ENCODE results near the gene UBE2Q2. TPM values are rescaled to one million over a fixed set of nuclear protein-coding genes. Genes with fewer than 3 reads are reported as not detected.
"Not testable (repeated sequence)": the region's sequence is repeated elsewhere in the genome, so short reads cannot be mapped to it uniquely, and the experiment has no call there.

The UBE2Q2 gene
- polyA plus RNA-seq, 1 of the 3 experiments (the other 2 are of a cell fraction): 14.5 TPM

- ChIA-PET POLR2A (no interaction called here), CTCF (interaction anchor here (0.9 to 1.1 kb wide), 2 partner anchors 26 to 59 kb away, joined by 3 to 4 read pairs; partner anchors contain the start of gene UBE2Q2)
- H3K27me3 ChIP-seq (ENCODE audit: insufficient read depth): no peaks in the 10 kb centered on the region
- no peaks in the 10 kb centered on the region; a peak in 2 of 4 replicates for H3K4me1 ChIP-seq (ENCODE audit: control insufficient read depth in 1 of 2, insufficient read depth in 2 of 2, low read depth in 1 of 2, low read length in 1 of 2)
- no peak overlapping the region; a peak in 1 of 4 replicates for H3K27ac ChIP-seq (ENCODE audit: low read depth in 2 of 2, low read length in 1 of 2)
- H4K20me1 ChIP-seq (ENCODE audit: insufficient read depth): peaks cover 14% of the 10 kb centered on the region
- no peaks in the 10 kb centered on the region for H3K9me2 ChIP-seq
- H2AFZ ChIP-seq (ENCODE audit: low read depth): no peak overlapping the region
- H3K9me3 ChIP-seq: no peaks in the 10 kb centered on the region
- H3K36me3 ChIP-seq (replicated peaks in 1 of 2; ENCODE audit: control insufficient read depth in 1 of 2, insufficient read depth in 2 of 2, low read length in 1 of 2): peaks cover 15 to 61% of the 10 kb centered on the region in 2 experiments
- no peak for DNase-seq
- no peak overlapping the region for H3K4me2 ChIP-seq
- H3K79me2 ChIP-seq (ENCODE audit: insufficient read depth): peaks cover 48% of the 10 kb centered on the region
- TF ChIP-seq GABPA (IDR thresholded peaks at IDR 0.05; ENCODE audit: low read depth): no peak
- TF ChIP-seq NRF1 (IDR thresholded peaks at IDR 0.05; ENCODE audit: low read depth, low read length): no peak
- TF ChIP-seq TEAD4 (IDR thresholded peaks at IDR 0.05; ENCODE audit: borderline replicate concordance, insufficient read depth): no peak
- TF ChIP-seq TCF12 (IDR thresholded peaks at IDR 0.05): no peak
- TF ChIP-seq USF2 (IDR thresholded peaks at IDR 0.05; ENCODE audit: borderline replicate concordance, low read depth, low read length): no peak
- no peak for TF ChIP-seq EZH2phosphoT487 (IDR thresholded peaks at IDR 0.05; ENCODE audit: borderline replicate concordance, low read depth)
- TF ChIP-seq TAF1 (IDR thresholded peaks at IDR 0.05; ENCODE audit: borderline replicate concordance, low read depth, low read length): no peak
- TF ChIP-seq EP300 (IDR thresholded peaks at IDR 0.05; ENCODE audit: borderline replicate concordance in 1 of 2, low read depth in 1 of 2, low read length in 1 of 2): no peak
- no peak for TF ChIP-seq ZBTB33 (IDR thresholded peaks at IDR 0.05; ENCODE audit: borderline replicate concordance, low read depth)
- no peak for TF ChIP-seq RAD21 (IDR thresholded peaks at IDR 0.05; ENCODE audit: low read length)
- TF ChIP-seq SIN3A (IDR thresholded peaks at IDR 0.05; ENCODE audit: borderline replicate concordance, low read depth, low read length): no peak
- no peak for TF ChIP-seq MAX (IDR thresholded peaks at IDR 0.05; ENCODE audit: low read depth)
- TF ChIP-seq CHD2 (IDR thresholded peaks at IDR 0.05; ENCODE audit: low read length, partially characterized antibody): no peak
- TF ChIP-seq ELF1 (IDR thresholded peaks at IDR 0.05): no peak
- no peak for TF ChIP-seq MEF2A (IDR thresholded peaks at IDR 0.05; ENCODE audit: borderline replicate concordance, low read depth)
- no peak for TF ChIP-seq FOSL2 (IDR thresholded peaks at IDR 0.05; ENCODE audit: borderline replicate concordance, low read depth)
- TF ChIP-seq PBX3 (IDR thresholded peaks at IDR 0.05): no peak
- no peak for TF ChIP-seq SMC3 (IDR thresholded peaks at IDR 0.05; ENCODE audit: low read depth, low read length)
- no peak for TF ChIP-seq USF1 (IDR thresholded peaks at IDR 0.05; ENCODE audit: borderline replicate concordance, low read depth)
- no peak for TF ChIP-seq CTCF (IDR thresholded peaks at IDR 0.05)
- H3K4me3 ChIP-seq (ENCODE audit: low read depth in 2 of 2, low read length in 1 of 2): no peak overlapping the region
- H3F3A ChIP-seq (replicated peaks; ENCODE audit: insufficient read depth): peaks cover 3% of the 10 kb centered on the region
- H3K9ac ChIP-seq: no peak overlapping the region
Measured at GRCh38 chr15:75869446-75869845, 26.2 kb downstream of the UBE2Q2 start.

GRCh38 chr15:75871589-75871988 lies 28.3 kb downstream of the UBE2Q2 start:
- H3K4me3 ChIP-seq (ENCODE audit: low read depth in 2 of 2, low read length in 1 of 2); POLR2A ChIA-PET; H3K9ac ChIP-seq; CTCF ChIA-PET; H3F3A ChIP-seq (replicated peaks; ENCODE audit: insufficient read depth); H3K9me3 ChIP-seq; H4K20me1 ChIP-seq (ENCODE audit: insufficient read depth); H3K9me2 ChIP-seq; H3K27ac ChIP-seq (ENCODE audit: low read depth in 2 of 2, low read length in 1 of 2); H3K4me2 ChIP-seq; H3K4me1 ChIP-seq (ENCODE audit: control insufficient read depth in 1 of 2, insufficient read depth in 2 of 2, low read depth in 1 of 2, low read length in 1 of 2); DNase-seq; H2AFZ ChIP-seq (ENCODE audit: low read depth); H3K27me3 ChIP-seq (ENCODE audit: insufficient read depth): not testable (repeated sequence)
- H3K79me2 ChIP-seq (ENCODE audit: insufficient read depth): peaks cover 36% of the 10 kb centered on the region
- peaks cover 28 to 68% of the 10 kb centered on the region in 2 experiments for H3K36me3 ChIP-seq (replicated peaks in 1 of 2; ENCODE audit: control insufficient read depth in 1 of 2, insufficient read depth in 2 of 2, low read length in 1 of 2)
- 91% methylated on average over 1 of the region's 1 CpG for WGBS (ENCODE audit: low lambda C conversion rate)
